Mesenchymal stem cell (in vitro differentiated cells and primary cell): ENCODE measurements around the gene MEX3A.
A peak's percentile ranks its signal among the peaks of the same experiment; 100 is the strongest.
"Not testable (repeated sequence)": the region's sequence is repeated elsewhere in the genome, so short reads cannot be mapped to it uniquely, and the experiment has no call there.

Experiments used
- DNase-seq: peaks from one replicate; pipeline ENCODE4 v3.0.0-alpha.2; 2013
- H2AFZ ChIP-seq: one replicate; pipeline ENCODE4 v1.6.1; 2013; ENCODE audit warnings: low read depth, mild to moderate bottlenecking, control low read depth, inconsistent platforms, low read length, moderate library complexity
- H2AK5ac ChIP-seq: 2 replicates; pipeline ENCODE4 v1.6.1; 2013; ENCODE audit warnings: low read length, moderate library complexity, mild to moderate bottlenecking, inconsistent platforms; ENCODE audit not compliant: severe bottlenecking
- H2BK120ac ChIP-seq: one replicate; pipeline ENCODE4 v1.6.1; 2013; ENCODE audit warnings: low read depth, mild to moderate bottlenecking, inconsistent platforms, low read length, moderate library complexity
- H2BK12ac ChIP-seq, 2 experiments: one replicate each; pipeline ENCODE4 v1.6.1; 2013; ENCODE audit warnings: inconsistent platforms in 2 of 2, low read length in 2 of 2, mild to moderate bottlenecking in 2 of 2, moderate library complexity in 2 of 2, control low read depth in 1 of 2
- H2BK15ac ChIP-seq: one replicate; pipeline ENCODE4 v1.6.1; 2013; ENCODE audit warnings: mild to moderate bottlenecking, low read depth, inconsistent platforms; ENCODE audit not compliant: poor library complexity, severe bottlenecking
- H2BK5ac ChIP-seq: 2 replicates; pipeline ENCODE4 v1.6.1; 2013; ENCODE audit warnings: low read depth, mild to moderate bottlenecking, low read length, control low read depth, inconsistent platforms; ENCODE audit not compliant: poor library complexity, severe bottlenecking
- H3K14ac ChIP-seq, 2 experiments: one replicate each; pipeline ENCODE4 v1.6.1; 2013; ENCODE audit warnings: inconsistent platforms in 2 of 2, low read length in 2 of 2, control low read depth in 1 of 2, mild to moderate bottlenecking in 1 of 2, moderate library complexity in 1 of 2
- H3K18ac ChIP-seq, 2 experiments: one replicate each; pipeline ENCODE4 v1.6.1; 2013; ENCODE audit warnings: inconsistent platforms in 2 of 2, low read length in 2 of 2, control low read depth in 1 of 2, low read depth in 1 of 2, mild to moderate bottlenecking in 1 of 2
- H3K23ac ChIP-seq, 2 experiments: one replicate each; pipeline ENCODE4 v1.6.1; 2013; ENCODE audit warnings: inconsistent platforms in 2 of 2, low read length in 2 of 2, mild to moderate bottlenecking in 2 of 2, moderate library complexity in 2 of 2, control low read depth in 1 of 2
- H3K27ac ChIP-seq: 2 replicates; pipeline ENCODE4 v1.5.1; 2013; ENCODE audit warnings: mild to moderate bottlenecking, moderate library complexity, low read length, control low read depth, inconsistent platforms; ENCODE audit not compliant: poor library complexity, severe bottlenecking
- H3K27me3 ChIP-seq, 2 experiments: 2 replicates each; pipeline versions ENCODE4 v1.6.1 to v1.7.0; 2013; ENCODE audit warnings: low read length in 2 of 2, mild to moderate bottlenecking in 2 of 2, moderate library complexity in 2 of 2, control low read depth in 1 of 2, inconsistent platforms in 1 of 2; ENCODE audit not compliant: control insufficient read depth in 1 of 2, insufficient read depth in 1 of 2
- H3K36me3 ChIP-seq, 2 experiments: 2 replicates each; pipeline versions ENCODE4 v1.6.1 to v1.7.0; 2013; ENCODE audit warnings: low read length in 2 of 2, control low read depth in 1 of 2, inconsistent platforms in 1 of 2, low read depth in 1 of 2, mild to moderate bottlenecking in 1 of 2; ENCODE audit not compliant: insufficient read depth in 2 of 2, control insufficient read depth in 1 of 2
- H3K4ac ChIP-seq, 2 experiments: one replicate each; pipeline ENCODE4 v1.6.1; 2013; ENCODE audit warnings: inconsistent platforms in 2 of 2, low read length in 2 of 2, mild to moderate bottlenecking in 2 of 2, moderate library complexity in 2 of 2, control low read depth in 1 of 2, low read depth in 1 of 2
- H3K4me1 ChIP-seq: 2 replicates; pipeline ENCODE4 v1.6.1; 2013; ENCODE audit warnings: low read depth, low read length, control low read depth; ENCODE audit not compliant: control insufficient read depth, insufficient read depth
- H3K4me2 ChIP-seq: 2 replicates; pipeline ENCODE4 v1.6.1; 2013; ENCODE audit warnings: low read length, mild to moderate bottlenecking, inconsistent platforms; ENCODE audit not compliant: poor library complexity, severe bottlenecking
- H3K4me3 ChIP-seq, 2 experiments: 2 replicates each; pipeline versions ENCODE4 v1.5.1 to v1.7.0; 2013; ENCODE audit warnings: low read length in 2 of 2, mild to moderate bottlenecking in 2 of 2, control low read depth in 1 of 2, low read depth in 1 of 2; ENCODE audit not compliant: insufficient read depth in 1 of 2
- H3K79me1 ChIP-seq: replicated peaks from 2 replicates; pipeline ENCODE4 v1.6.1; 2013; ENCODE audit warnings: mild to moderate bottlenecking, control low read depth, low read length, inconsistent platforms; ENCODE audit not compliant: poor library complexity, severe bottlenecking
- H3K9ac ChIP-seq: 2 replicates; pipeline ENCODE4 v1.7.0; 2013; ENCODE audit warnings: mild to moderate bottlenecking, low read length, moderate library complexity
- H3K9me3 ChIP-seq: 2 replicates; pipeline ENCODE4 v1.7.0; 2013; ENCODE audit warnings: mild to moderate bottlenecking, low read length; ENCODE audit not compliant: control insufficient read depth
- H4K8ac ChIP-seq: one replicate; pipeline ENCODE4 v1.6.1; 2013; ENCODE audit warnings: inconsistent platforms, mild to moderate bottlenecking, low read length, moderate library complexity
- H4K91ac ChIP-seq: one replicate; pipeline ENCODE4 v1.6.1; 2013; ENCODE audit warnings: mild to moderate bottlenecking, low read length, inconsistent platforms
- WGBS: methylation state at CpG from one replicate; pipeline ENCODE4 v1.1.7; 2013; ENCODE audit warnings: mixed read lengths; 5-methylcytosine and 5-hydroxymethylcytosine counted together

The MEX3A gene

DNA sequence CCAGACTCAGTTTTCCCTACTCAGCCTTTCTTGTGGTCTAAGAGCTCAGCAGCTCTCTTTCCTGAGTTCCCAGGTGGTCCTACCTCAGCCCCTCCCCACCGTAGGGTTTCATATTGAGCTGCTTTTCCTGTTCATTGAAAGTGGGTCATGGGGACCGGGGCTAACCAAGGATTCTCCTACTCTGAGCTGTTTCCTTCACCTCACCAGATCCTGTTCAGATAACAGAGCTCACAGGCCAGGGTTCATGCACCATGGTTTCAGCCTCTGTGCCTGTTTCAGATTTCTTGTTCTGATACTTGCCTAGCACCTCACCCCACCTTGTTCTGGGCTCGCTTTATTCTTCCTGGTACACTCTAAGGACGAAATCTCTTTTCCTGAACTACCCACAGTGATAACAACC is 37.2 kb downstream of the MEX3A start:
- H2AK5ac ChIP-seq = no peak overlapping the region
- no peaks in the 10 kb centered on the region for H3K27me3 ChIP-seq
- no peak overlapping the region for H4K8ac ChIP-seq
- no peak overlapping the region for H3K27ac ChIP-seq
- H3K4me3 ChIP-seq = no peak overlapping the region
- DNase-seq = no peak
- H3K79me1 ChIP-seq = peaks cover 6% of the 10 kb centered on the region
- 99% methylated on average over 4 of the region's 4 CpGs for WGBS
- H3K36me3 ChIP-seq = peaks cover 46 to 66% of the 10 kb centered on the region in 2 experiments
- H3K4me2 ChIP-seq = no peak overlapping the region
- no peak overlapping the region for H2BK120ac ChIP-seq
- no peak overlapping the region for H3K23ac ChIP-seq
- H3K18ac ChIP-seq = no peak overlapping the region
- no peak overlapping the region for H4K91ac ChIP-seq
- no peak overlapping the region for H2BK5ac ChIP-seq
- H3K9ac ChIP-seq = no peak overlapping the region
- no peak overlapping the region for H2BK15ac ChIP-seq
- no peak overlapping the region for H2BK12ac ChIP-seq
- H3K14ac ChIP-seq = no peak overlapping the region
- H3K9me3 ChIP-seq = no peaks in the 10 kb centered on the region
- no peak overlapping the region for H3K4ac ChIP-seq
- peaks cover 7% of the 10 kb centered on the region for H3K4me1 ChIP-seq
- no peak overlapping the region for H2AFZ ChIP-seq

DNA sequence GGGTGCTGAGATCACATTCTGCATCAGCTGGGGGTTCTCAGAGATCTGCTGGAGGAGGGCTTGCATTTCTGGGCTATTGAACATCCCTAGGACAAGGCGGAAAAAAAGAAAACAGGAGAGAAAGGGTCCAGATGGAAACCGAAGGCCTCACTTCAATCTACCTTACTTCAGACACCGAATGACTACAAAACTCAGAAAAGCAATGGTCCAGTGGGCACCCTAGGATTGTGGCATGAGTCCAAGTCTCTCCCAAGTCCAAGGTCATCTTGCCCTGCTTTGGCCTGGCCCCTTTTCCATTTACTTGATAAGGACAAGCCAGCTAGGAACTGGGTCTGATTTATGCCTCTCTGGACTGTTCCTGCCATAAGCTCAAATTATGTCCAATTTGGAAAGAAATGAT is 39.4 kb downstream of the MEX3A start:
- Histone ChIP-seq H3K4me1 (peaks cover 6% of the 10 kb centered on the region), H3K14ac (no peak overlapping the region), H2BK12ac (no peak overlapping the region), H2AK5ac (no peak overlapping the region), H3K4me2 (no peak overlapping the region), H3K27me3 (no peaks in the 10 kb centered on the region), H3K18ac (no peak overlapping the region), H3K23ac (no peak overlapping the region), H4K91ac (no peak overlapping the region), H3K36me3 (peaks cover 45 to 49% of the 10 kb centered on the region in 2 experiments), H3K9ac (no peak overlapping the region), H3K4me3 (no peak overlapping the region), H3K27ac (no peak overlapping the region), H4K8ac (no peak overlapping the region), H2AFZ (no peak overlapping the region), H3K4ac (no peak overlapping the region), H2BK120ac (no peak overlapping the region), H3K79me1 (no peaks in the 10 kb centered on the region), H2BK15ac (no peak overlapping the region), H3K9me3 (no peaks in the 10 kb centered on the region), H2BK5ac (no peak overlapping the region)
- 96% methylated on average over 3 of the region's 3 CpGs for WGBS
- DNase-seq = no peak

DNA sequence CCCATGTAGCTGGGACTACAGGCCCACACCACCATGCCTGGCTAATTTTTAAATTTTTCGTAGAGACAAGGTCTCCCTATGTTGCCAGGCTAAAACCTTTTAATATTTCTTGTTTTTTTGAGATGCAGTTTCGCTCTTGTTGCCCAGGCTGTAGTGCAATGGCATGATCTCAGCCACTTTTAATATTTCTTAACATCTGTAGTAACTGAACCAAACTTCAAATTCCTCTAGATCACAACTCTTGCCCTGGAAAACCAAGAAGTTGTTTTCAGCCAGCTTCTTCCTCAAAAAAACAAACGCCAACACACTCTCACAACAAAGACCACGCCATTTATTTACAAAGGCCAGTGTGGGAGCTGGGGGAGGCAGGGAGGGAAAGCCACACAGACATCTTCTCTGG is 47.3 kb downstream of the MEX3A start:
- not testable (repeated sequence) for H3K27me3 ChIP-seq, H3K9ac ChIP-seq, DNase-seq, H2AFZ ChIP-seq, H2BK12ac ChIP-seq, H2BK5ac ChIP-seq, H3K27ac ChIP-seq, H3K23ac ChIP-seq, H2BK15ac ChIP-seq, H3K18ac ChIP-seq, H4K91ac ChIP-seq, H3K4me3 ChIP-seq, H3K4me2 ChIP-seq, H3K79me1 ChIP-seq, H2AK5ac ChIP-seq, H3K4me1 ChIP-seq, H2BK120ac ChIP-seq, H4K8ac ChIP-seq, H3K9me3 ChIP-seq, H3K4ac ChIP-seq, H3K14ac ChIP-seq
- 98% methylated on average over 2 of the region's 4 CpGs for WGBS
- H3K36me3 ChIP-seq = peaks cover 21 to 31% of the 10 kb centered on the region in 2 experiments

DNA sequence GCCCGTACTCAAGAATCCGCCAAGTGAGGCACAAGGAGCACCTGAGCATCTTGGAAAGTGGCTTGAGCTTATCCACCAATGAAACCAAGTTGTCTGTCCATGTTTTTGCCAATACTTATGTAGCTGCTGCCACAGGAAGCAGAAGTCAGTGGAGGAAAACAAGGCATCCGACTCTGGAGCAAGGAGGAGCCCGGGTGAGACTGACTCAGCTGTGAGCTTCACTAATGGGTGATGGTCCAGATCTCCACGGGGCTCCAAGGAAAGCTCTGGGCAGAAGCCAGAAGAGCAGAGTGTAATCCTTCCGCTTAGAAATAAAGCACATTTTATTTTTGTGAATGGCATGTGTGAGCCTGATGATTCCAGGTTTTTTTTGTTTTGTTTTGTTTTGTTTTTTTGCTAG is 49.3 kb downstream of the MEX3A start:
- DNase-seq = no peak
- Histone ChIP-seq H2BK5ac (no peak overlapping the region), H3K4me1 (no peaks in the 10 kb centered on the region), H2AK5ac (no peak overlapping the region), H3K4me2 (no peak overlapping the region), H2BK12ac (no peak overlapping the region), H2BK15ac (no peak overlapping the region), H2BK120ac (no peak overlapping the region), H2AFZ (no peak overlapping the region), H3K27me3 (no peaks in the 10 kb centered on the region), H3K18ac (no peak overlapping the region), H3K9me3 (no peaks in the 10 kb centered on the region), H3K36me3 (peaks cover 16 to 18% of the 10 kb centered on the region in 2 experiments), H3K14ac (no peak overlapping the region), H3K4me3 (no peak overlapping the region), H3K79me1 (no peaks in the 10 kb centered on the region), H3K23ac (no peak overlapping the region), H3K9ac (peak overlapping the region; percentile 9), H4K8ac (no peak overlapping the region), H4K91ac (no peak overlapping the region), H3K4ac (no peak overlapping the region), H3K27ac (no peak overlapping the region)
- 94% methylated on average over 6 of the region's 6 CpGs for WGBS
